Left lobe of liver (tissue), 2 donors: ENCODE measurements around the gene NUDT15. TPM values are rescaled to one million over a fixed set of nuclear protein-coding genes. Genes with fewer than 3 reads are reported as not detected.

Experiments used
- ATAC-seq: fragments of 200-7000 bp; cut with Tn5 transposase; one replicate; pipeline ENCODE4 v1.9.1; 2020; ENCODE audit warnings: mild to moderate bottlenecking, moderate library complexity
- DNase-seq: peaks from one replicate; pipeline ENCODE4 v3.0.0-alpha.2; 2020; ENCODE audit warnings: low spot score
- total RNA-seq: library from RNA; stranded (reverse); gene quantifications from one replicate; pipeline ENCODE4 v1.2.1, GENCODE V29; 2021
- donor health status: DM: no; HTN: no; CAD: no; lungs with moderate emphysema.
- donor health status: DM: no; HTN: yes; CAD: no.

Gene NUDT15
- total RNA-seq, 1 donor from 2014 or later, result 6.2 TPM

DNA sequence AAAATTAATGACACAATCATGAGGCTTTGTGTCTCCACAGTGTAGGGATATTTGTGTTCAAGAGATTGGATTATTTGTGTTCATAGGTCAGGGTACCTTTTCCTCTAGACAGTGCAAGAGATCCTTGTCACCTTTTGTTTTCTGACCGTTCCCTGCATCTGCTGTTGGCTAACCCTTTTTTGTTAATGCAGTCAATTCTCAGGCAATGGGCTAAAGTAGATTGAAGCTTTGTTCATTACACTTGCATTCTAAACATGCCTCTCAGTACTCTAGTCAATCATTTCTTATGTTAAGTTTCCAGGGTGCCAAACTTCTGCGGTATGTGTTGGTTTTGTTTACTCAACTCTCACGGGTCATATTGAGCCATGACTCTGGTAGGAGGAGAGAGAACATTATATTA, 59.1 kb downstream of the NUDT15 start:
- ATAC-seq, result peak; percentile 58
- DNase-seq, result no peak

Other genes with a start within 250 kb of the NUDT15 start
- gene SUCLA2, start 36.5 kb upstream of the NUDT15 start, total RNA-seq, result 15.7 TPM
- gene MED4, start 57.4 kb downstream of the NUDT15 start, total RNA-seq, result 14.7 TPM
- gene ITM2B, start 195.5 kb downstream of the NUDT15 start, total RNA-seq, result 221 TPM